BJ (cell line): ENCODE results near the gene HMGXB3. TPM values are rescaled to one million over a fixed set of nuclear protein-coding genes. Genes with fewer than 3 reads are reported as not detected.

Source experiments
- CTCF ChIA-PET: fragments of 350-600 bp; formaldehyde crosslinking; extraction: SDS; loops from one replicate; lab custom pipeline; 2021; ENCODE audit warnings: antibody characterized with exemption, inconsistent platforms; lab: Yijun Ruan, JAX
- POLR2A ChIA-PET: fragments of 300-600 bp; sonication (Branson Sonifier 250); formaldehyde crosslinking; extraction: SDS; loops from one replicate; lab custom pipeline; 2021; ENCODE audit warnings: antibody characterized with exemption; lab: Charles Lee
- DNase-seq: peaks from one replicate; pipeline ENCODE4 v3.0.0-alpha.2; 2011; ENCODE audit warnings: low read depth
- H3K27me3 ChIP-seq: 2 replicates; pipeline ENCODE4 v1.6.0; 2011; ENCODE audit warnings: low read length; ENCODE audit not compliant: control insufficient read depth, insufficient read depth
- H3K36me3 ChIP-seq: 2 replicates; pipeline ENCODE4 v1.5.1; 2011; ENCODE audit warnings: low read length; ENCODE audit not compliant: control insufficient read depth, insufficient read depth
- H3K4me3 ChIP-seq: 2 replicates; pipeline ENCODE4 v1.5.1; 2011; ENCODE audit warnings: low read depth, mild to moderate bottlenecking, control low read depth, low read length
- polyA plus RNA-seq: library from polyadenylated mRNA; depleted of rRNA; stranded (reverse); fragments of >200 nt; gene quantifications from 2 replicates; pipeline ENCODE4 v1.2.3, GENCODE V29; 2011
- TF ChIP-seq, protein P1 (sequence below): IDR thresholded peaks from 2 replicates; pipeline ENCODE4 v1.5.1; 2011; ENCODE audit warnings: low read depth, mild to moderate bottlenecking, control low read depth, inconsistent platforms, low read length, moderate library complexity; ENCODE audit not compliant: insufficient read depth

Gene HMGXB3
- polyA plus RNA-seq, 1 experiment = 39.0 TPM

GRCh38 chr5:150052226-150052955, 51.9 kb downstream of the HMGXB3 start:
- Histone ChIP-seq H3K36me3 (peaks cover 26% of the 10 kb centered on the region), H3K27me3 (no peaks in the 10 kb centered on the region), H3K4me3 (no peak overlapping the region)
- no peak for DNase-seq
- ChIA-PET CTCF (interaction anchor here (1.1 kb wide), 1 partner anchor 15 kb away, joined by 3 read pairs; no protein-coding TSS in a partner anchor), POLR2A (no interaction called here)
- TF ChIP-seq, protein P1, sequence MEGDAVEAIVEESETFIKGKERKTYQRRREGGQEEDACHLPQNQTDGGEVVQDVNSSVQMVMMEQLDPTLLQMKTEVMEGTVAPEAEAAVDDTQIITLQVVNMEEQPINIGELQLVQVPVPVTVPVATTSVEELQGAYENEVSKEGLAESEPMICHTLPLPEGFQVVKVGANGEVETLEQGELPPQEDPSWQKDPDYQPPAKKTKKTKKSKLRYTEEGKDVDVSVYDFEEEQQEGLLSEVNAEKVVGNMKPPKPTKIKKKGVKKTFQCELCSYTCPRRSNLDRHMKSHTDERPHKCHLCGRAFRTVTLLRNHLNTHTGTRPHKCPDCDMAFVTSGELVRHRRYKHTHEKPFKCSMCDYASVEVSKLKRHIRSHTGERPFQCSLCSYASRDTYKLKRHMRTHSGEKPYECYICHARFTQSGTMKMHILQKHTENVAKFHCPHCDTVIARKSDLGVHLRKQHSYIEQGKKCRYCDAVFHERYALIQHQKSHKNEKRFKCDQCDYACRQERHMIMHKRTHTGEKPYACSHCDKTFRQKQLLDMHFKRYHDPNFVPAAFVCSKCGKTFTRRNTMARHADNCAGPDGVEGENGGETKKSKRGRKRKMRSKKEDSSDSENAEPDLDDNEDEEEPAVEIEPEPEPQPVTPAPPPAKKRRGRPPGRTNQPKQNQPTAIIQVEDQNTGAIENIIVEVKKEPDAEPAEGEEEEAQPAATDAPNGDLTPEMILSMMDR = no peak

DNA sequence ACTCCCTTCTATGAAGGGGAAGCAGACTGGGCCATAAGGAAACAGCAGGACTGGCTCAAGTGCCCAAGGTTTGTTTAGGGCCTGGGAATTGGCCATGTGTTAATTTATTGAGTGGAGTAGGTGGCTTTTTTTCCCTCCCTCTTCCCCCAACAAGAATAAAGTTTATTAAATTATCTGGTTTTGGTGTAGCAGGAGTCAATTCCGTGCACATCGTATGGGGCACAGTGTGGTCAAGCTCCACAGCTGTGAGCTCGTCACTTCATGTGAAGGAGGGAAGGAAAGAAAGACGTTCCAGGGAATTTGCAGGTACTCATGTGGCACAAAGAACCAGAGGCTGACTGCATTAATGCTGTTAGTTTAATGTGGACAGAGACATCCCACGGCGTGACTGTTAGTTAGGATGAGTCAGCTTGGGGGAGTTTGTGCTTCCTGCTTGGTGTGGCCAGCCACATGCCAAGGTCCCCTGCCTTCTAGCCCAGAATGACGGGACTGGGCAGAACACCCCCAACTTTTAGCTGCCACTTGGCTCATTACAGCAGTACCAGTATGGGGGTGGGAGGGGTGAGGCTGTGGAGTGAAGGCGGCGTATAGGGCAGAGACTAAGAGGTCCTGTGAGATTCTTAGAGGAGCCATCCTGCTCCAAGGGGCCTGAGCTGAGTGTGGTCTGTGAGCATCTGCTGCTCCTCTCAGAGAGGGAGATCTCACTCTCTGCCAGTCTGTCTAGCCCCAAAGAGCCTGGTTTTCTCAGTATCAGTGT, 52.6 kb downstream of the HMGXB3 start:
- no peak for DNase-seq
- Histone ChIP-seq H3K36me3 (peaks cover 24% of the 10 kb centered on the region), H3K27me3 (no peaks in the 10 kb centered on the region), H3K4me3 (no peak overlapping the region)
- ChIA-PET CTCF (interaction anchor here (1.1 kb wide), 1 partner anchor 15 kb away, joined by 3 read pairs; no protein-coding TSS in a partner anchor), POLR2A (no interaction called here)
- TF ChIP-seq, protein P1 = no peak

GRCh38 chr5:150053713-150054392, 53.3 kb downstream of the HMGXB3 start:
- H3K27me3 ChIP-seq = no peaks in the 10 kb centered on the region
- CTCF ChIA-PET = interaction anchor here (1.1 kb wide), 1 partner anchor 14 kb away, joined by 3 read pairs; no protein-coding TSS in a partner anchor
- peaks cover 20% of the 10 kb centered on the region for H3K36me3 ChIP-seq
- POLR2A ChIA-PET = no interaction called here
- H3K4me3 ChIP-seq = no peak overlapping the region
- TF ChIP-seq, protein P1 = no peak
- no peak for DNase-seq

DNA sequence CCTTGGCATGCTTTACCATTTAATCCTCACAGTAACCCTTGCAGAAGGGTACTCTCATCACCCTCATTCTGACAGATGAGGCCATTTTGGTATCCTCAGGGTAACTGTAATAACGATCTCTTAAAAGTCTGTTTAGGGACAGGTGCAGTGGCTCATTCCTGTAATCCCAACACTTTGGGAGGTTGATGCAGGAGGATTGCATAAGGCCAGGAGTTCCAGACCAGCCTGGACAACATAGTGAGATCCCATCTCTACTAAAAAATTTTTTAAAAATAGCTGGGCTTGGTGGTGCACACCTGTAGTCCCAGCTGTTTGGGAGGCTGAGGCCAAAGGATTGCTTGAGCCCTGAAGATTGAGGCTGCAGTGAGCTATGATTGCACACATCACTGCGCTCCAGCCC, 54.0 kb downstream of the HMGXB3 start:
- ChIA-PET CTCF (interaction anchor here (0.6 kb wide), 1 partner anchor 9 kb away, joined by 4 read pairs; no protein-coding TSS in a partner anchor), POLR2A (no interaction called here)
- TF ChIP-seq, protein P1 = no peak
- DNase-seq = no peak
- Histone ChIP-seq H3K27me3 (no peaks in the 10 kb centered on the region), H3K36me3 (peaks cover 20% of the 10 kb centered on the region), H3K4me3 (no peak overlapping the region)
